ENCODE results near the gene BPIFA1. TPM values are rescaled to one million over a fixed set of nuclear protein-coding genes. Genes with fewer than 3 reads are reported as not detected.
A peak's percentile ranks its signal among the peaks of the same experiment; 100 is the strongest.

The BPIFA1 gene
- total RNA-seq, 2 experiments from 2014 or later: not detected

DNA sequence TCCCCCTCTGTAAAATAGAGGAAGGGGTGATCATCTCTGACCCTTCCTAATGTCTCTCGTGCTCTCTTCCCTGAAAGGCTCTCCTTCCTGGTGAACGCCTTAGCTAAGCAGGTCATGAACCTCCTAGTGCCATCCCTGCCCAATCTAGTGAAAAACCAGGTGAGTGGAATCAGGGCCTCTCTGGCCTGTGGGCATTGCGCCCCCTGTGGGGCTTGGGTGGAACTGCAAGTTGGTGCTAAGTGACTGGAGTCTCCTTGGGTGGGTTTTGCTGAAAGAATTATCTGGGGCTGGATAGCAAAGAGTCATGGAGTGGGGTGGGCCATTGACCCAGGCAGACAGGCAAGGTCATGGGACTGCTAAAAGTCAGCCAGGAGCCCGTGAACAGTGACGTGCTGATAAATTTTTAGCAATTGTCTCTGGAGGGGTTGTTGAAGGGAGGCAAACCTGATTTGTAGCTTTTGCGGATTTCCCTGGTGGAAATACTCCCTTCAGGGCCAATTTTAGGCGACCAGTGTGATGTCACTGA lies 56.1 kb downstream of the BPIFA1 start:
- ATAC-seq (peak; percentile 63), DNase-seq (peak; percentile 79)
- H3K9me3 Mint-ChIP-seq (ENCODE audit: low read depth): no peaks in the 10 kb centered on the region
- POLR2A ChIA-PET: no interaction called here
- no peak overlapping the region for H3K4me3 Mint-ChIP-seq
- H3K27me3 Mint-ChIP-seq: no peaks in the 10 kb centered on the region
- intact Hi-C loops (cut with DNase I, micrococcal nuclease): no loop called here
- no peak overlapping the region for H3K27ac Mint-ChIP-seq
- CTCF ChIA-PET: interaction anchor here (0.6 to 3.9 kb wide), 10 partner anchors 10 to 390 kb away, joined by 3 to 15 read pairs (median 4); no protein-coding TSS in a partner anchor
- no peaks in the 10 kb centered on the region for H3K36me3 Mint-ChIP-seq (ENCODE audit: low read depth)
- H3K4me1 Mint-ChIP-seq: no peaks in the 10 kb centered on the region

Other genes starting within 250 kb of the BPIFA1 start
- gene SUN5, start 231.6 kb upstream of the BPIFA1 start, total RNA-seq: not detected
- not detected for gene BPIFB2, start 228.3 kb upstream of the BPIFA1 start, total RNA-seq
- not detected for gene BPIFB6, start 204.3 kb upstream of the BPIFA1 start, total RNA-seq
- gene BPIFB3, start 182.1 kb upstream of the BPIFA1 start, total RNA-seq: not detected
- gene BPIFB4, start 156.4 kb upstream of the BPIFA1 start, total RNA-seq: not detected
- not detected for gene BPIFA2, start 67.8 kb upstream of the BPIFA1 start, total RNA-seq
- gene BPIFA3, start 18.6 kb upstream of the BPIFA1 start, total RNA-seq: not detected
- not detected for gene BPIFB1, start 47.2 kb downstream of the BPIFA1 start, total RNA-seq
- gene CDK5RAP1, start 165.5 kb downstream of the BPIFA1 start, total RNA-seq: 10 to 100 TPM; 31.3 to 41.5 TPM
- gene SNTA1, start 207.8 kb downstream of the BPIFA1 start, total RNA-seq: 1 to 10 TPM; 4.2 to 5.0 TPM

All from activated CD4-positive, alpha-beta T cell treated with anti-CD3 and anti-CD28 coated beads for 36 hours (primary cell).